DND-41 (cell line): ENCODE results near the gene SHISA7.

Source experiments
- EZH2 ChIP-seq: IDR thresholded peaks from 3 replicates; pipeline ENCODE4 v1.6.1; 2012; ENCODE audit warnings: borderline replicate concordance, low read depth, mild to moderate bottlenecking, moderate library complexity, low read length, inconsistent platforms; ENCODE audit not compliant: severe bottlenecking
- TF ChIP-seq, protein P1 (sequence below): IDR thresholded peaks from 2 replicates; pipeline ENCODE4 v1.5.1; 2012; ENCODE audit warnings: borderline replicate concordance, low read length, moderate library complexity, mild to moderate bottlenecking; ENCODE audit not compliant: poor library complexity, severe bottlenecking; ENCODE audit errors: extremely low read depth

DNA sequence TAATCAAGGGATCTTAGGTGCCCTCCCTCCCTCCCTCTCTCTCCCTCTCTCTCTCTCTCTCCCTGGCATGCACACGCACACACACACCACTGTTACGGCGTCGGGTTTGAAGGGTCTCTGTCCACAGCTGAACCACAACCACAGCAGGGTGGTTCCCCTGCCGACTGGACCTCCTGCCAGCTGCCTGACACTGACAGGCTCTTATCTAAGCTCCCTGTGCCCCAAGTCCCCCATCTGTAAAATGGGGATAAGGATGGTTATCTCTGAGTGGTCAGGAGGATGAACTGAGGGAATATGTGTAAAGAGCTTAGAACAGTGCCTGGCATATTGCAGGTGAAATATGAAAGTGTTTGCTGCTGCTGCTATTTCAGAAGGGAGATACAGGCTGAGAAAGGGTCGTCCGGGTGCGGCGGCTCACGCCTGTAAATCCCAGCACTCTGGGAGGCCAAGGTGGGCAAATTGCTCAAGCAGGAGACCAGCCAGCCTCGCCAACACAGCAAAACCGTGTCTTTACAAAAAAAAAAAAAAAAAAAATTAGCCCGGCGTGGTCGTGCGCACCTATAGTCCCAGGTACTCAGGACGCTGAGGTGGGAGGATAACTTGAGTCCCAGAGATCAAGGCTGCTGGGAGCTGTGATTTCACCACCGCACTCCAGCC, 852 bp upstream of the SHISA7 start:
- TF ChIP-seq, protein P1, sequence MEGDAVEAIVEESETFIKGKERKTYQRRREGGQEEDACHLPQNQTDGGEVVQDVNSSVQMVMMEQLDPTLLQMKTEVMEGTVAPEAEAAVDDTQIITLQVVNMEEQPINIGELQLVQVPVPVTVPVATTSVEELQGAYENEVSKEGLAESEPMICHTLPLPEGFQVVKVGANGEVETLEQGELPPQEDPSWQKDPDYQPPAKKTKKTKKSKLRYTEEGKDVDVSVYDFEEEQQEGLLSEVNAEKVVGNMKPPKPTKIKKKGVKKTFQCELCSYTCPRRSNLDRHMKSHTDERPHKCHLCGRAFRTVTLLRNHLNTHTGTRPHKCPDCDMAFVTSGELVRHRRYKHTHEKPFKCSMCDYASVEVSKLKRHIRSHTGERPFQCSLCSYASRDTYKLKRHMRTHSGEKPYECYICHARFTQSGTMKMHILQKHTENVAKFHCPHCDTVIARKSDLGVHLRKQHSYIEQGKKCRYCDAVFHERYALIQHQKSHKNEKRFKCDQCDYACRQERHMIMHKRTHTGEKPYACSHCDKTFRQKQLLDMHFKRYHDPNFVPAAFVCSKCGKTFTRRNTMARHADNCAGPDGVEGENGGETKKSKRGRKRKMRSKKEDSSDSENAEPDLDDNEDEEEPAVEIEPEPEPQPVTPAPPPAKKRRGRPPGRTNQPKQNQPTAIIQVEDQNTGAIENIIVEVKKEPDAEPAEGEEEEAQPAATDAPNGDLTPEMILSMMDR, result no peak
- no peak for TF ChIP-seq EZH2
